ENCODE measurements around the gene ZCCHC24.

GRCh38 chr10:79405995-79406515 lies 39.4 kb downstream of the ZCCHC24 start:
- TF ChIP-seq CTCF (conservative IDR thresholded peaks at IDR 0.05) (no peak), ZFX (IDR thresholded peaks at IDR 0.05) (no peak)
